NCI-H748 treated with DMSO at 0.1 percent for 48 hours (cell line): Measurements from ENCODE around the gene CHST11.
A peak's percentile ranks its signal among the peaks of the same experiment; 100 is the strongest.

Experiments used
- DNase-seq: peaks from one replicate; lab custom pipeline; 2025; lab: John Stamatoyannopoulos, UW

The CHST11 gene

DNA sequence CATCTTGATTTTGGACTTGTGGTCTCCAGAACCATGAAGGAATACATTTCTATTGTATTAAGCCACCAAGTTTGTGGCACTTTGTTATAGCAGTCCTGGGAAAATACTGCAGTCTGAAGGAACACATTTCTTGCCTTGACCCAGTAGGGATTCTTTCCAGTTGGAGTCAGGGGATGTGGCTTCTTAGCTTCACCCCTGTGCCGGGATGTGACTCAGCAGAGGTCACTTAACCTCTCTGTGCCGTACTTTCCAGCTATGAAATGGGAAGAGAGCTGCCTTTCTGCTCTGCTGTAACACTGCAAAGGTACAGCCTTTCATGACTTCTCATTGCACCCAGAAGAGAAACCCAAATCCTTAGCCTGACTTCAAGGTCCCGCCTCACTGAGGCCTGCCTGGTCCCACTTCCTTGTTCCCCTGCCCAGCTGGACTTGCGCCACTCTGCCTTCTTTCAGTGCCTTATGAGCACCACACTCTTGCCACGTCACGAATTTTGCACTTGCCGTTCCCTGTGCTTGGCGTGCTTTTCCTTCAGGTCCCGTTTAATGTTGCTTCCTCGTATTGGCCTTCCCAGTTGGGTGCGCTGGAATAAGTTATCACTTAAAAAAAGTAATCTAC is 24.2 kb downstream of the CHST11 start:
- DNase-seq: no peak

DNA sequence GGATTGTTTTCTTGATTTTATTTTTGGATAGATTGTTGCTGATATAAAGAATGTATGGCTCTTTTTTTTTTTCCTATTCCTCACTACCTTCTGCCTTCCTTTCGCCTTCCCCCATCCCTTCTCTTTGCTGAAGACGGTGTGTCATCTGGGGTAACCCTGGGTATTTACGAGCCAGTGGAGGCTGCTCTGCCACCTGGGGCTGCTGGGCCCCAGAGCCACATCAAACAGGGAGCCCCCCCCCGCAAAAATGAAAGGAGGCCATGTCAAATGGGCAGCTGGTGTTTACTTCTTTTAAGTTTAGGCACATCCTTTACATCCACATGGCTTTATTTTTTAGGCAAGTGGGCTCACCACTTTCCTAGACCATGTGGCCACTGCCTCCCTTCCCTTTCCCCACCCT is 25.4 kb downstream of the CHST11 start:
- no peak for DNase-seq

DNA sequence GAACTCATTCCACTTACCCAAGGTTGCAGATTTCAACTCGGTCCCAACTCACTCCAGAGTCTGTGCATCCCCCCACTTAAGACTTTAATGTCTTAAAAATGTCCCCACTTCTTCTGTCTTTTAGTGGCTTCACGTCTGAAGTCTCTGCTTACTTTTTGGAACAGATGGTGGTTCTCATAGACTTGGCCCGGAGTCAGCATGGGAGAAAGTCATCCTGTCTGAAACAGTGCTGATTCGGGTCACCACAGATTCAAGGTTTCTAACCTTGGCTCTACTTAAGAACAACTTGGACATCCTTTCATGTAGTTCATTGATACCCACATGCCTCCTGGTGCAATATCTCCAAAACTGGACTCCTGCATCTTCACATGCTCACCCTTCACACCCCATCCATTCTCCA is 26.0 kb downstream of the CHST11 start:
- no peak for DNase-seq

DNA sequence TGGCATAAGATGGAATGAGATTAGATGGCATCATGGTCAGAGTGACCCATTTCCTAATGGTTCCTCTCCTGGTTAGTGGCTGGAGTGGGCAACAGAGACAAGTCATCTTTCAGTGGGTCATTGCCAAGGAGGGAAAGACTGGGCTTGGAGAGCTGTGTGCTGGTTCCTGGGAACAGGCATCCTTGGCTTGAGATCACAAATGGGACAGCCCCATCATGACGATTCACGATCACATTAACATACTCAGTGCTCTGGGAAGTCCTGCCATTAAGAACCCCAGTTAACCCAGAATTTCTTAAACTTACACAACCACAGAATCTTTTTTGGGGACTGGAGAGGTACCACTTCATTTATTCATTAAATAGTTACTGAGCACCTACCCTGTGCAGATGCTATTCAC is 27.3 kb downstream of the CHST11 start:
- no peak for DNase-seq

DNA sequence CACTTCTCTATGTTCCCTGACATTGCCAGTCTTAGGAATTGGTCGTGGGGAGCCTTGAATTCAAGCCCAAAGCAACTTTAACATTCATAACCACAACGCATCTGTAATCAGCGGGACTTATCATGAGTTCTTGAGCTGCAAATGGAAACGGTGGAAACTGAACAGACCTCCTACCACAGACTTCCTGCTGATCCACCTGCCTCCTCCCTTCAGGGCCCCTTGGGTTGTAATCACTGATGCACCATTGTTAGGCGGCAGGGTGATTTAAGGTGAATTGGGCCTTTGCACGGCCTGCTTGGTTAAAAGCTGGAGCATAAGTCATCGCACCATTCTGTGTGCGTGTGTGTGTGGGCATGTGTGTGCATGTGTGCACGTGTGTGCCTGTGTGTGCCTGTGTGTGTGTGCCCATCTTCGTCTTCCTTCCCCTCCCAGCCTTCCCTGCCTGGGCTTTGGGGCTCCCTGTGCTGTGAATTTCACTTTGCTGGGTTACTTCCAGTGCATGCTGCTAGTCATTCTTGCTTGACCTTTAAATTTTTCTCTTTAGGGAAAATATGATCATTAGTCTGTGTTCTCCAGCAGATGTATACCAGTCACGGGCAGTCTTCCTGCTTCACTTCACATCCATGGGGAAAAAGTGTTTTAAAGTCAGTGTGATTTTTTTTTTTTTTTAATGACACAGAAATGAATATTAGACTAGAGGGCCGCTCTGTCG is 29.1 kb downstream of the CHST11 start:
- no peak for DNase-seq

DNA sequence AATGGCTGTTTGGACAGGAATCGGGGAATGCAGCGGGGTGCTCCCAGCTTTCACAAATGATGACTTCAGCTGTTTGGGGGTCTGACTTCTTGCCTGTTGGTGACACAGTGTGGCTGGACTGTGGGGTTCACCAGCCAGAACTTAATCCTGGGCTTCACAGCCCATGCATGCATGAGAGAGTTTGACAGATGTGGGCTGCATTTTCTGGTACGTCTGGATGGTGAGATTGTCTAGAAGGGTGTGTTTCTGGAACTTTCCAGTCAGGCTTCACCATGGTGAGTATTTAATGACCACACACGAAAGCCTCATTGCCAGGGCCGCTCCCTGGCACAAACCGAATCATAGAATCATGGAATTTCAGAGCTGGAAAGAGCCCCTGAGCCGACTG is 29.6 kb downstream of the CHST11 start:
- DNase-seq: no peak

DNA sequence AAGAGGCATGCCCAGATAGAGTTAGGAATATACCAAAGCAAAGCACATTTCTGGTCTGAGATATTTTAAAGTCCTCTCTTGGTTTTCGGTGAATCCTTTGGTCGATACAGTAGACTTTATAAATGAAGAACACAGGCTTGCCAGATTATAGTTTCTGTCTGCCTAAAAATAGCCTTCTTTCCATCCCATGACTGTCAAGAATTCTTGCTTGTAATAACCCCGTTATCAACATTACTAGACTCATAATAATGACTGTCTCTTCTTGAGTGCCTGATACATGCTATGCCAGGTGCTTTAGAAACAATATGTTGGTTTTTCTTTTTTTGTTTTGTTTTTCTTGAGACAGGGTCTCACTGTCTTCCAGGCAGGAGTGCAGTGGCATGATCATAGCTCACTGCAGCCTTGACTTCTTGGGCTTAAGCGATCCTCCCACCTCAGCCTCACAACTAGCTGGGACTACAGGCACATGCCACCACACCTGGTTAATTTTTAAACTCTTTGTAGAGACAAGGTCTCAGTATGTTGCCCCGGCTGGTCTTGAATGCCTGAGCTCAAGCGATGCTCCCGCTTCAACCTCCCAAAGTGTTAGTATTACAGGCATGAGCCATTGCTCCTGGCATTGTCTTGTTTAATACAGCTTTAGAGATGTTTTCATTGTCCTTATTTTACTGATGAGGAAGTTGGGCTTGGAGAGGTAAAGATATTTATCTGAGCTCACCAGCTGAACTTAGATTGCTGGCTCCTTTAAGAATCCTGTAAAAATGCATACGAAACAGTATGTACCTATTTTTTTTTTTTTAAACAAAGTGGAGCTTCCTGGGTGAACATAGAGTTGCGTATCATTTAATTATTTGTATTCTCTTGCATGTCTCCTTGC is 30.4 kb downstream of the CHST11 start:
- no peak for DNase-seq

DNA sequence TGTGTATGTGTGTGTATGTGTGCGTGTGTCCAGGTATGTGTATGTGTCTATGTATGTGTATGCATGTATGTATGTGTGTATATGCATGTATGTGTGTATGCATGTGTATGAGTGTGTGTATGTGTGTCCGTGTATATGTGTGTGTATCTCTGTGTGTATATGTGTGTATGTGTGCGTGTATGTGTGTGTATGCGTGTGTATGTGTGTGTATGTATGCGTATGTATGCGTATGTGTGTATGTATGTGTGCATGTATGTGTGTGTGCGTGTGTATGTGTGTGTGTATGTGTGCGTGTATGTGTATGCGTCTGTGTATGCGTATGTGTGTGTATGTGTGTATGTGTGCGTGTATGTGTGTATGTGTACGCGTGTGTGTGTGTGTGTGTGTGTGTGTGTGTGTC is 31.6 kb downstream of the CHST11 start:
- DNase-seq: no peak

DNA sequence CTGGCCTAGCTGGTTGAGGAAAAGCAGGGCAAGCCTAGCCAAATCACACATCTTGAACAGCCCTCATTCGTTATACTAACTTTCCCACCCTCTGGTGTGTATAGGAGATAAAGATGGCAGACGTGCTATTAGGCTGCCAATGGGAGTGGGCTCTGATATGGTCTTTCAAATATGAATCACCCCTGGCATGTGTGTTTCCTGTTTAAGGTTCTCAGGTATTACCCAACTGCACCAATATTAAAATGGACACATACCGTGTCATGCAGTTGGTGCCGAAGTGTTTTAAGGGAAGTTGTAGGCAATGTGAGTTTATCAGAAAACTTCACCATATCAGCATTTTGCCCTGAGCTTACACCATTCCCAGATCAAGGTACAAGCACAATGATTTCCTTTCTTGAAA is 33.4 kb downstream of the CHST11 start:
- DNase-seq: no peak

DNA sequence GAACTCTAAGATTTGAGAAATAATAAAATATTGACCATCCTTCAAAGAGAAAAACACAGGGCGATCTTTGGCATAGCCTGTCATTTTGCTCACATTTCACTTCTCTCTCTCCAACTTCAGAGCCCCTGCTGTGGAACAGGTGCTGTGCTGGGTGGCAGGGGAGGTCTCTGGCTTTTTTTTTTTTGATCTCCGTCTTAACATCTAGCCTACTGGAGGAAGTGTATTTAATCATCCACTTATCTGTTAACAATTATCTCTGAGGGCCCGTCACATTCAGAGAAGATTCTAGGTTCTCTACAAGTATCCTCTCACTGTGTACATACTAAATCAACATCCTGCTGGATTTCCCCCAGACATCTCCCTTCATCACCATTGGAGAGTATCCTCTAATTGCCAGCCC is 34.1 kb downstream of the CHST11 start:
- peak; percentile 29 for DNase-seq

DNA sequence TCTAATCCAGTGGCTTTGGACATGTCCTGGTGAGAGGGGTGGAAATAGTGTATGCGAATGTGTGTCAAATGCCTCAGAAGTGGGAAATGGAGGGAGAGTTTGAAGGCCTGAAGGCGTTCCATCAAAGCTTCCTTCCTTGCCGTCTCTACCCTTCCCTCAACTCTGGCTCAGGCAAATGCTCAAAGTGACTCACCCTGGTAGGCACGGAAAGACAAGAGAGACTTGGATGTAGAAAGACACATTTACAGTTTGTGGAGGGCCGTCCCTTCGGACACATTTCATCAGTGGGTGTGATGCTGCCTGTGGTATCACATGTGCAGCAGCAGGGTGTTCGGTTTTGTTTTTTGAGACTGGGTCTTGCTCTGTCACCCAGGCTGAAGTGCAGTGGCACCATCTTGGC is 36.7 kb downstream of the CHST11 start:
- no peak for DNase-seq

DNA sequence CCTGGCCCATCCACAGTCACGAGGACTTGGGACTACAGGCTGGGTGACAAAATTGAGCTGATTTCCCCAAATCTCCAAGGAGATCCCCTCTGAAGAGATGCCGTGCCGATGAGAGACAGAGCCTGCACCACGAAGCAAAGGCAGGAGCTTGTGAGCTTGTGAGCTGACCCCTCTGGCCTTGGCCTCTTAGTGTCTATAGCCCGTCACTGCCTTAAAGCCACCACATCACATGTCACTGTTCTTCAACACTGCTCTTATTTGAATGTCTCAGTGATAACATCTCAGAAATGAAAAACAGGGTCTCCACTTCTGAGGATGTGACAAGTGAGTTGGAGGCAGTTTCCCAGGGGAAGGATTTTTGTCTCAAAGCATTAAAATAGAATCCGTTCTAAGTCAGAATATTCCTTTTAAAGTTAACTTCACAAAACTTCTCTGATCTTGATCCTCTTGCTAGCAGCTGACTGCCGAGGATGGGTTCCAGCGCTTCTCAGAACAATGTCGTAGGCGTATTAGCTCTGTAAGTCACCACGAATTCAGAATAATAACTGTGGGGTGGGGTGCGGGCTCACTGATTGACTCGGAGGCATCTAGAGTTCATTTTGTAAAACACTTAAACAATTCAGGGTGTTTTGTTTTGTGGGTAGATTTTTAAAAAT is 37.5 kb downstream of the CHST11 start:
- no peak for DNase-seq

DNA sequence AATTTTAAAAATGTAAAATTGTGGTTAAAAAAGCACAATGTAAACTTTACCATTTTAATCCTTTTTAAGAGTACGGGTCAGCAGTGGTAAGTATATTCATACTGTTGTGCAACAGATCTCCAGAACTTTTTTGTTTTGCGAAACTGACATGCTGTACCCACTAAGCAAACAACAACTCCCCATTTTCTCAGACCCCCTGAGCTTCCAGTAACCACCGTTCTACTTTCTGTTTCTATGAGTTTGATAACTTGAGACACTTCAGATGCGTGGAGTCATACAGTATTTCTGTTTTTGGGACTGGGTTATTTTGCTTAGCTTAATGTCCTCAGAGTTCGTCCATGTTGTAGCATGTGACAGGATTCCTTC is 38.0 kb downstream of the CHST11 start:
- no peak for DNase-seq

DNA sequence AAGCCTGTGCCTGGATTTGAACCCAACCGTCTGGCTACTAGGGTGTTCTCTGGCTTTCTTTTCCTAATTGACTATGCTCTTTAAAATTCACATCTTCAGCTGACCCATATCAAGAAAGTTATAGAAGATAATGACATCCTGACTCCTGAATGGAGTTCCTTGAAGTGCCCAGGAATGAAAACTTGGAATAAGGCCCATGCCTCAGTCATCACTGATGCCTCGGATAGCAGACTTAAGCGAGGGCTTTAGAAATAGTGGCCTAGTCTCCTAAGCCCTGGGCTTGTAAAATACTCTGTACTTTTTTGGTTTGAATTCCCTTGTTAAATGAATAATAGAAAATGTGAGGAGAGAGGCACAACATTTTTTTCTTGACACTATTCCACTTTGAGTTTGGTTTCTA is 39.0 kb downstream of the CHST11 start:
- DNase-seq: no peak

DNA sequence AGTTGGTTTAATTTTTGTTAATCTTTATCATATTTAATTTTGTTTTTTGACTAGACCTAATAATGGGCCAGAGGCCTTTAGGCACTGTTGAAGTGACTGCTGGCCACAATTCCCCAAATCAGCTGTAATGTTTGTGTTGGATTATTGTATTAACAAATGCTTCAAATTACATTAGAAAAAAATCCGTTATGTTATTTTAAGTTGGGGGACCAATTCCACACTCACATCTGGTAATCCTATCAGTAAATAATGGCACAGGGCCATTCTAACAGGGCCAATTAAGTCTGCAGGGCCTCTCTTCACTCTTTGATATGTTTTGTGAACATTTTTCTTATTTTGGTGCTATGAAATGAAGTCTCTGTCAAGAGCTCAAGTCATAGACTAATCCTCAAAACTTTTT is 39.6 kb downstream of the CHST11 start:
- no peak for DNase-seq

DNA sequence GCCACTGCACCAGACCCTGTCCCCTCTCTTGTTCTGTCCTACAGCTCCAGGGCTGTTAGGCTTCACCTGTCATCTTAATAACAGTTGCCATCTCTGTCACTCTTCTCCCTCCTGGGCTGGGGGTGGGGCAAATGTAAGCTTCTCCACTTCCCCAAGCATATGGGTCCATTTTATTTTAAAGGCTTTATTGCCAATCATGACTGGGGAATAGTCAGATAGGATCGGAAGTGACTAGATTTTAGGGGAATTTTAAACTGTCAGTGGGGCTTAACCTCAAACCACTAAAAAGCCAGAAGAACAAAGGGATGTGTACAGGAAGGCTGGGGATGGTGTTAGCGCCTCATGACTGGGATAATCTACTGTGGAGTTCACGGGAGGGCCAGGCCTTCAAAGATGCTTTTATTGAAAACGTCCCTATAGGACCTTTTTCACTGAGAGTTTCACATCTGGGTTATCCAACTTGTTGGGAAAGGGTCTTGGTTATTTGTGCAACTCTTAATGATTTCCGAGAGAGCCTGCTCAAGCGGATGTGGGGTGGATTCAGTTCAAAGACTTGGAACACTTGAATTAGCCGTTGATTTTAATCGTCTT is 41.6 kb downstream of the CHST11 start:
- no peak for DNase-seq

DNA sequence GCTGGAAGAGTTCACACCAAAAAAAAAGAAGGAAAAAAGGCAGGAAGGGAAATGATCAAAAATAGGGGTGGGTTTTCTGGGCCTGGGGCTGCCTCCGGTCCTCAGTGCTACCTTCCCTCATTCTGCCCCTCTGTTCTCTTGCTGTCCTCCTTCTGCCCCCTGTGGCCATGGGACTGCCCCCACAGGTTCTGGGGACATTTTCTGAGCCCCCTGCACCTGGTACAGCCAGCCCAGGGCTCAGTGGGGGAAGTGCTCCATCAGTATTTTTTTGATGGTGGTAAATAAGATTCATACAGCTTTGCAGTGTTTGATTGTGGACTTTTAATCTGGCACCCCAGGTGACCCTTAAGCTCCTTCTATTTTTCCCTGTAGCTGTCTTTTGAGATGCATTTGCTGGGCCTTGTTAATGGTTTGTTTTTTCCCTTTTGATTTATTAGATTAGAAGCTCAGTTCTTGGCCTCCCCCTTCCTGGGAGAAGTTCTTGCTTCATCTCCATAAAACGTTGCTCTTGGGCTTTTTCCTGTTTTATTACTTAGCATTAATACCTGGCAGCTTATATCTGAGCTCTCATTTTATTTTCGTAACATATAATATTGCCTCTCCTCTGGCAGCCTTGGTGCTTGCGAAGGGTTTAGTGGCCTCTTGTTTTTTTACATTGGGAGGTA is 43.1 kb downstream of the CHST11 start:
- DNase-seq: no peak

DNA sequence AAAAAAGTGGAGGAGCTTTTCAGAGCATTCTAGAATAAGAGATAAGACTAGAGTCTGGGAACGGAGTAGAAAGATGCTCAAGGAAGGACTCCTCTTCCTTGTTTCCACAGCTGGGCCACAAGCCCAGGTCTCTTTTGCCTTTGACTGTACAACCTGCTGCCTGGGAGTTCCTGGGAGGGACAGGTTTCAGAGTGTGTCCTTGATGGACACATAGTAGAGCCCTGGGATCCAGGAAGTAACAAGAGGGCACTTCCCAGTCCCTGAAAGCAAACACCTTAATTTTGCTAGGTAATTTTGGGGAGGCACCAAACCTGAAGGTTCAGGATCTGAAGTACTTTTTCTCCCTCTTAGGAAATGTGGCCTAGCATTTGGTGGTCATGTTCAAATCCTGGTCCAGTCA is 44.4 kb downstream of the CHST11 start:
- no peak for DNase-seq

DNA sequence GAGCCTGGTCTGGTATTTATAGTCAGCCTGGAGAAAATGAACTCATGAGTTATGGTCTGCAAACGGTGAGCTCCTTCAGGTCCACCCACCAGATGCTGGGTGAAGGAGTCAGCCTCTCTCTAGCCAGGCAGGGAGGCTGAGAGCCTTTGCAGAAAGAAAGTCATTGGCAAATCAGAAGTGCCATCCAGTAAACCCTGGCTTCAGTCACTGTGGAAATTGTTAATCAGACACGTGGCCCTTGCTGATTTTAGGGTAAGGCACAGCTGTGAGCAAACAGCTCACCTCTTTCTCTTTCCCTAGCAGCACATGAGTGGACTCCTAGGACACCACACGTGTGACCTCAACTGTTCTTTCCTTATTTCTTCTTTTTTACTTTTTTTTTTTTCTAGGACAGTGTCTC is 44.9 kb downstream of the CHST11 start:
- DNase-seq: no peak

DNA sequence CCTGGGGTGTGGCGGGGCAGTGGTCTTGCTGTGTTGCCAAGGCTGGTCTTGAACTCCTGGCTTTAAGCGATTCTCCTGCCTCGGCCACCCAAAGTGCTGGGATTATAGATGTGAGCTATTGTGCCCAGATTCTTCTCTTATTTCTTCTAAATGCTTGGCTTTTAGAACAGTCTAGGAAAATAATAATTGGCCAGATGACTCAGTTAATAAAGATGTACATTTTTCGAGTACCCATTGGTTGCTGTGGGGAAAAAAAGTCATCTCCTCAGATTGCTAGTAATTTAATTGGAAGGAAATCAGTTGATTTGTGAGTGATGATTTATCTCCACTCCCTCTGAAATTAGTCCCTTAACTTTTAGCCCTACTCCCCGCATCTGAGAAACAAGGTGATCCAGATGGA is 45.5 kb downstream of the CHST11 start:
- no peak for DNase-seq

DNA sequence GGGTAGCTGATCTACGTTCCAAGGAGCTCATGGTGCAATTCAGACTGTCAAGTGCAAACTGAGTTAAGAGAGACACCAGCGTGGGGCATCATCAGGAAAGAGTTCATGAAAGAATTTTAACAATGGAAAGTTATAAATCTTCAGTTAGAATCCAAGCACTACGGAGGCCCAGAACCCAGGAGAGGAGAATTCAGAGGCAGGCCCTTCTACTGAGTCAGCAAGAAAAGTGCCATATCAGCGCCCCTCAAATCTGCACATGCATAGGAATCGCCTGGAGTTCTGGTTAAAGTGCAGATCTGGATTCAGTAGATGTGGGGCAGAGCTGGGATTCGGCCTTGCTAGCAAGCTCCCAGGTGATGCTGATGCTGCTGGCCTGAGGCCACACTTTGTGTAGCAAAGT is 45.9 kb downstream of the CHST11 start:
- DNase-seq: no peak

DNA sequence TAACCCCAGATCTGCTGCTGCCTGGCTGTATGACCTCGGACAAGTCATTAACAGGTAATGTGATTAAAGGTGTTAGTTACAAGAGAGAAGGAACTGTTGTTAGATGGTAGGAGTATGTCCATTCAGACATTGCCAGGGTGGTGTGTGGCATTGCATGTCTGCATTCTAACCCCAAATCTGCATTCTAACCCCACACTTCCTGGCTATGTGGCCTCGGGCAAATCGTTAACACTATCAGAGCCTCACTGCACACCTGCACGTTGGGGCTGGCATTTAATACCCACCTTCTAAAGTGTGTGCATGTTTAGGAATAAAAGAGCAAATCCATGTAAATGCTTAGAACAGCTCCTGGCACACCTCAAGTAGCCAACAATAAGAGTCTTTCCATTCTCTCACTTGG is 46.4 kb downstream of the CHST11 start:
- no peak for DNase-seq
